NCI-H1436 (cell line): ENCODE measurements around the gene RPL36.
"Not testable (repeated sequence)": the region's sequence is repeated elsewhere in the genome, so short reads cannot be mapped to it uniquely, and the experiment has no call there.

ENCODE experiments used
- DNase-seq: peaks from one replicate; lab custom pipeline; 2025; lab: John Stamatoyannopoulos, UW

RPL36 gene

DNA sequence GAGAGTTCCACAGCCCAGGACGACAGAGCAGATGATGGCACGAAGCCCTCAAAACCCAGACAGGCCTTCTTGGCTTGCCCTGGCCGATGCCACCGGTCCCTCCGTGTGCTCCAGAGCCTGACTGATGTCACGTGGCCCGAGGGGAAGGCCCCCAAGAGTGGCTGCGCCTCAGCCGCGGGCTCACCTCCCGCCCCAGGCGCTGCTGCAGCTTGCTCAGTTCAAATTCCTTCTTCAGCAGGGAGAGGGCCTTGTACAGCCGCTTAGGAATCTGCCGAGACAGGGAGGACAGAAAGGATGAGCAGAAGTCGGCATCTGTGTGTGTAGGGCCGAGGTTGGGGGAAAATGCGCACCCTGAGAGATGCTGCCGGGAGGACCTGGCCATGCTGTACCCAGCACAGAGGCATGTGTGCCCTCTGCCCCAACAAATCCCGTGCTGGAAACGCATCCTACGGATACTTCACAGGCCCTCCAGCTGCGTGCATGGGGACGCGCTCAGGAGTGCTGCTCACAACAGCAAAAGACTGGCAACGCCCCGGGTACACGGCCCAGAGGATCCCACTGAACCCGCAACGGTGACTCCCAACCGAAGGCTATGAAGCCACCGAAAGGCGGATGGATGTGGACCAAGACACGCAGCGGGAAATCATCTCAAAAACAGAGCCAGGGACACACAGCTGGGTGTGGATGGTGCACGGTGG lies 16.9 kb downstream of the RPL36 start:
- DNase-seq, result no peak

DNA sequence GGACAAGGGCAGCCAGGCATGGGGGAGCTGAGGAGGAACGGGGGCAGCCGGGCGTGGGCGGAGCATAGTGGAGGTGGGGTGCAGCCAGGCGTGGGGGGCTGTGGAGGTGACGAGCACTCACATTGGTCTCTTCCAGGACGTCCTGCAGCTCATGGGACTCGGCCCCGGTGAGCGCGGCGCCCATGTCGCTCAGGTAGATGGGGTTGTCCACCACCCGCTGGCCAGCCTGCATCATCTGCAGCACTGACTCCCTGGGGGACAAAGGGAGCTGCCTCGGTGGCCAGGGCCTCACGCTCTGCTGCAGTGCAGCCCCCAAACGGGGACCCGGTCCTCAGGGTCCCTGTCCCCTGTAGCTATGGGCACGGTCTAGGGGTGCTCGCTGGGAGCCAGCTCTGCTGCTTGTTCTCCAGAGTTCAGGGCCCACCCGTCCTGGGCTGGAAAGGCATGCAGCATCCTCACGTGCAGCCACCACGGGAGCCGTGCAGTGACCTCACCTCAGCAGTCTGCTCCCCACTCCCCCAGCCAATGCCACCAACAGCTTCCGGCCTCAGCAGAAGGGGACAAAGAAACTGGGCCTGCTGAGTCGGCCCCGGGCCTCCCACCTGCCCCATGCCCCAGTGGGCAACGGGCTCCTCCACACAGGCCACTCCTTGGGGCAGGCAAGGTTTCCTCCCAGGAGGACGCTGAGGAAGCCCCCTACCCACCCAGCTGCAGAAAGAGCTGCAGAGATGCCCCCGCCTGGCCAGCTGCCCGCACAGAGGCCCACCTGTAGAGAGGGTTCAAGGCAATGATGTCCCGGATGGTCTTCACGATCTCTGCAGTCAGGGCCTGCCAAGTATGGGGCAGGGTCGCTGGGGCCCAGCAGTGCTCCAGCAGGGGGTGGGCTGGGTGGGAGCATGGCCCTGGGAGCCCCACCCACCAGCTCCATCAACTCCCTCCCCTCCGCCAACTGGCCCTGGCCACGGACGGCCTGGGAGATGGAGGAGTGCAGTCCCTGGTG lies 17.8 kb downstream of the RPL36 start:
- DNase-seq, result no peak

DNA sequence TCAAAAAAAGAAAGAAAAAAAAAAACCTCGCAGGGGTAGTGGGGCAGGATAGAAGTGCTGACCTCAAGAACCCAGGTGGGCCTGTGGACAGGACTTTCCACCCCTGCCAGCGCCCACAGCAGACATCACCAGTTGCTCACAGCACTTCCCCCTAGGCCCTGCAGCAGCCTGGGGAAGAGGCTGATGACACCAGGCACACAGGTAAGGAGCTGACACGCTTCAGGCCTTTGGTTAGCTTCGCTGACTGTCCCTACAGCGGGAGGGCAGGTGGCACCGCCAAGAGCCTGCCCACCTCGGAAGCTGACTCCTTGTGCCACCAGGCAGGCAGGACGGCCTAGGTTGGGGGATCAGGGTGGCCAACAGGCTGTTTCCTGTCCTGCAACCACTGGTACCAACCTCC lies 20.9 kb downstream of the RPL36 start:
- DNase-seq, result no peak

DNA sequence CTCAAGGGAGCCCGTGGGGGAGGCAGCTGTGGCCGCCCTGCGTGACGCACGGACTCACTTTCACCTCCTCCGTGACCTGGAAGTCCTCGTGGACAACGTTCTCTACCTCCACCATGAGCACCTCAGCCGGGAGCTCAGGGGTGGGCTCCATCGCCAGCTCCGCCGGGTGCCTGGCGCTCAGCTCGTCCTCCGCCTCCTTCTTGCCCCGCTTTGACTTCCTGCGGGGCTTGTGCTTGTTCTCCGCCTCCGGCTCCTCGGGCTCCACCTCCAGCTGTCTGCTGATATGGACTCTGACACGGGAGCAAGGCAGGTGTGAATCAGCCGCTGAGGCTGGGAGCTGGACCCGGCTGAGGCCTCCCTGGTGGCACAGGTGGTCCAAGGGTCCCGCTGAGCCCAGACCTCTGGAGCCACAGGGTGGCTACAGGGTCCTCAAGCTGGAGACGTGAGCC lies 21.6 kb downstream of the RPL36 start:
- no peak for DNase-seq

DNA sequence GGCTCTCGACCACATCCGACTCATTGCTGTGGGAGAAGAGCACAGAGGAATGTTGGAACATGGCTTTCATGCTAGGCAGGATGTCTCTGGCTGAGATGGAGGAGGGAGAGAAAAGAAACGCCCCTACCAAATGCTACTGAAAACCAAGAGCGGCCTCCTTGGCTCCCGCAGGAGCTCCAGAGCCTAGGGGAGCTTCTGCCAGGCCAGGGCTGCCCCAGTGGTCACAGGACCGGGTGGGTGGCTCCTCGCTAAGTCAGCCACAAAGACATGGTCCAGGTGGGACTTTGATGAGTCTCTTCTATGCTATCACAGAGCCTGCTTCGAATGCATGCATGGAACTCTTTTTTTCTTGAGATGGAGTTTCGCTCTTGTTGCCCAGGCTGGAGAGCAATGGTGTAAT lies 23.1 kb downstream of the RPL36 start:
- DNase-seq, result no peak

DNA sequence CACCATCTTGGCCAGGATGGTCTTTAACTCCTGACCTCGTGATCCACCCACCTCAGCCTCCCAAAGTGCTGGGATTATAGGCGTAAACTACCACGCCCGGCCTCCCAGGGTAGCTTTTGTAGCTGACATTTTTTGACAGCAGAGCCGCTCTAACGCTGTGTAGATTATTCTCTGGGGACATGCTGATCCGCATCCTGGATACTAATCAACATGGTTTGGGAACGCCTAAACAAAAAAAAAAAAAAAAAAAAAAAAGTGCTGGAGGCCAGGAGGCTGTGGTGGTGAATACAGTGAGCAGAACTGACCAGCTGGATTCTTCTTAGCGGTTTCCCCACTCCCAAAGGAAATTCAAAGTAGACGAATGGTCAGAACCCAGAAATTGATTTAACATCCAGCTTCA lies 24.7 kb downstream of the RPL36 start:
- no peak for DNase-seq

DNA sequence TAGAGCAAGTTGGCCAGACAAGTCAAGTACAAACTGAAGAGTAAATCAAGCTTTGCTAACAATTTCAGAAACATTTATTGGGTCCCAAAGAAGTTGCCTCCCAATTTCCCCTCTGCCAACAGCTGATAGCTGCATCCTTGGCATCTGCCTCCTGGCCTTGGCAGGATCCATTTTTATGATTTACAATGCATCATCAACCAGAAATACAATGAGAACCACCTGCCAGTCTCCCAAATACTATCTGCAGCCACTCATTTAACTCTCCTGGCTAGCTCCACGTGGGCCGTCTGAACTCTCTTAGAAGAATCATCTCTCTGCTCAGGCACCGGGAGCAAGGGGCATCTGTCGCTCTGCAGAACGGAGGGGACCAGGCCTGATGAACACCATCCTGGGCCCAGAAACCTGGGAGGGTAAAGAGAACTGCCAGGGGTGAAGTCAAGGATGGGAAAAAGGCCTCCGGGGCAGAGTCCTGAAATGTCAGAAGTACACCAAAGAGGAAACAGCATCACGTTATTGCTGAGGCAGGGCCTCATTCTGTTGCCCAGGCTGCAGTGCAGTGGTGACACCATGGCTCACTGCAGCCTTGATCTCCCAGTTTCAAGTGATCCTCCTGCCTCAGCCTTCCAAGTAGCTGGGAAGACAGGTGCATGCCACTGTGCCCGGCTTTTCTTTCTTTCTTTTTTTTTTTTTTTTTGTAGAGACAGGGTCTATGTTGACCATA lies 27.3 kb downstream of the RPL36 start:
- no peak for DNase-seq

DNA sequence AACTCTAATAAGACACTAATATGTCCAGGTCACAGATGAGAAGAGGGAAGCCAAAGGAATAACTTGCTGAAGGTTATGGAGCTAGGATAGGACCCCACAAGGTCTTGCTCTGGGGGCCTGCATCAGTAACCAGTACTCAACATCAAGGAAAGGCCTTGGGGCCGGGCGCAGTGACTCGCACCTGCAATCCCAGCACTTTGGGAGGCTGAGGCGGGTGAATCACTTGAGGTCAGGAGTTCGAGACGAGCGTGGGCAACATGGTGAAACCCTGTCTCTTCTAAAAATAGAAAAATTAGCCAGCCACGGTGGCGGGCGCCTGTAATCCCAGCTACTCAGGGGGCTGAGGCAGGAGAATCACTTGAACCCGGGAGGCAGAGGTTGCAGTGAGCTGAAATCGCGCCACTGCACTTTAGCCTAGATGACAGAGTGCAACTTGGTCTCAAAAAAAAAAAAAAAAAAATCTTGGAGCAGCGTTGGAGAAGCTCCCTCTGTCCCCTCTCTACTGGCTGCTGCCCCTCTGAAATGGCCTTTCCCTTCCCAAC lies 28.0 kb downstream of the RPL36 start:
- DNase-seq, result no peak

DNA sequence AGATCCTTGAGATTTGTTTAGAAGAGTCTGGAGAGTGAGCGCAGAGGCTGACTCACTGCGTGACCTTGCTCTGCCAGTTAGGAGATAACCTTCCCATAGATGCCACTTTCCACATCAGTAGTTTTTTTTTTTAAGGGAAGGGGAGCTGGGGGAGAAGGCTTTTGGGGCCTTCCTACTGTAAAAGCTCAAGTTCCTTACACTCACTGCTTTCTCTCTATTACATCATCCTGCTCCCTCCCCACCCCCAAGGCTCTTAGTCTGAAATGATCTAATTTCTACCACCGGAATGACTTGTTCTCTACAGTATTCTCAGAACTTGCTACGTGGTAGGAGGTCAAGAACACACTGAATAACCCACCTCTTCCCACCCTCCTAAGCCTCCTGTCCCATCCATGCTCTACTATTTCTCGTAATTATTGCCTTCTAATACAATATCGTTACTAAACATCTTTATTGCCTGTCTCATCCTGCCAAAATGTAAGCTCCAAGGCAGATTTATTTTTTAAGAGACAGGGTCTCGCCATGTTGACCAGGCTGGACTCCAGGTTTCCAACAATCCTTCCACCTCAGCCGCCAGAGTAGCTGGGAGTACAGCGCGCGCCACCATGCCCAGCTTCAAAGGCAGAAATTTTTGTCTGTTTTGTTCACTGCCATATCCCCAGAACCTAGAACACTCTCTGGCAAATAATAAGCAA lies 28.6 kb downstream of the RPL36 start:
- peak; percentile 8 for DNase-seq

DNA sequence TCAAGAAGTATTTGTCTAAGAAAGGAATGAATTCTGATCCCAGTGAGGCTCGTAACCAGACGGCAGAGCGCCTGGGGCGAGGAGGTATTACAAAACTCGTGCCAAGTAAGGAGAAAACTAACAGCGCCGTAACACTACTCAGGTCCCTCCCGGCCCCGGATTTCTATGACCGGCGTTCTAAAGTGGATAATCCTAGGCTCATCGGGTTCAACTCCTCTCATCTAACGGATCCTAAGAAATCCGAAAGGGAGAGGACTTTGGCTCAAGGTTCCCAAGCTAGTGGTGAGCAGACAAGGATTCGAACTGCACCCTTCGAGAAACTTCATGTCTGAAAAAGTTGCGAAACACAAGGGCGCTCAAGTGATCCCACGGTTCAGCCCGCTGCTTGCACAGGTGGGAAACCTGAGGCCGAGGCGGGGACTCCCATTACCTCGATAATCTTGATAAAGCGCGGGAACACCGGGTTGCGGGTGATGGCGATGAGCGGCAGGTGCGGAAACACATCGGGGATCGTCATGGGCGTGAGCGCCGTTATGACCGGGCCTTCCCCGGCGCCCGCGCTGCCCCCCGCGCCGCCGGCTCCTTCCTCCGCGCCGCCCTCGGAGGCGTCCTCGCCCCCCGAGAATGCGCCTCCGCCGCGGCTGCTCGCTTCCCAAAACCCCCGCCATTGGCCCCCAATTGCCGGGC lies 29.3 kb downstream of the RPL36 start:
- peak; percentile 7 for DNase-seq

DNA sequence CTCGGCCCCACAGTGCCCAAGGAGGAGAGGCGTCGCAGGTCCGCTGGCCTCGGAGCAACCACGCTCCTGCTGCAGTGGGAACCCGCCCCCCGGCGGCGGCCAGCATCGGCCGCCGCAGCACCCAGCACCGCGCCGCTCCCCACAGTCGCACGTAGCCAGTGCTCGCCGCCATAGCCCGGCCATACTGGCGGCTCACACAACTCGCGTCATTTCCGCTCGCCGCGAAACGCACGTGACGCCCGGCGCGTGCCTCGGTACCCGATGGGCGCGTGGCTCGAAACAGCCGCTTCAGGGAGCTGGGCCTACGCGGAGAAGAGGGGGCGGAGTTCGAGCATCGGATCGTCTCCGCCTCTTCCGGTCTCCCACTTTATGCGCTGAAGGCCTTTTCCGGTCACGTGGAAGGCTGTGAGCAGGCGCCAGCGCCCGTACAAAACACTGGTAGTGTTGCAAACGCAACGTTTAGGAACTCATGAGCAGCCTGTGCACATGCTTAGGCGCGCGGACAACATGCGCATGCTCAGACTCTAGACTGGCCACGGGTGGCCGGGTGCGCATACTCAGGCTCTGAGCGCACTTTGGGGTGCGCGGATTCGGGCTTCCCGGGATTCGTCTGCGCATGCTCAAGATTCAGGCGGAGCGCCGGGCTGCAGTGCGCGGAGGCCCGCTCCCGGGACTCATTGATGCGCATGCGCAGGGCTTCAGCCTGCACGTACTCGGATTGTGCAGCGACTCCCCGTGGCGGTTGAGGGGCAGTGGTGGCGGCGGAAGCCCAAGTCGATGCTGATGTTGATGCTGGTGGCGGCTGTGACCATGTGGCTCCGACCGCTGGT lies 30.1 kb downstream of the RPL36 start, which contains the start of the genes CATSPERD and LONP1:
Gene CATSPERD, plus strand, starts transcription at position 677 of the 830 bp plus-strand sequence. Its CDS starts 101 bp downstream, at position 778.
Gene LONP1, minus strand, starts transcription at position 186 of the 830 bp plus-strand sequence. Its CDS starts 14 bp downstream, at position 172.
- peak; percentile 98 for DNase-seq

DNA sequence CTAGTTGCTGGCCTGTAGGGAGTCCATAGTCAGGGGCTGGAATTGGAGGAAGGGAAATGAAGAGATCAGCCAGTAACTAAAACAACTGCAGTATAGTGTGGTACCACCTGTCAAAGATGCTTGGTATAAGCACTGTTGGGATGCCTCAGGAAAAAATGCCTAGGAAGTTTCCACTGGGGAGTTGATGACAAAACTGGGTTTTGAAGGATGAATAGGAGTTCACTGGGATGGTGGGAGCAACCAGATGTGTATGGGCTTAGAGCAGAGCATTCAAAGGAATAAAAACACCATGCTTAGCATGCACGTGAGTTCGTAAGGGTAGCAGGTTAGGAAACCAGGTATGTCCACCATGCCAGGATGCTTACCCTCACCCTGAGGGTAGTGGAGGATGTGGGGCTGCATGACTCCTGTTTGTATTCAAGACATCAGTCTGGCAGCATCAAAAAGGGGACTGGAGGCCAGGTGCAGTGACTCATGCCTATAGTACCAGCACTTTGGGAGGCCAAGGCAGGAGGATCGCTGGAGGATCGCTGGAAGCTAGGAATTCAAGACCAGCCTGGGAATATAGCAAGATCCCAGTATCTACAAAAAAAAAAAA lies 37.5 kb downstream of the RPL36 start:
- no peak for DNase-seq

DNA sequence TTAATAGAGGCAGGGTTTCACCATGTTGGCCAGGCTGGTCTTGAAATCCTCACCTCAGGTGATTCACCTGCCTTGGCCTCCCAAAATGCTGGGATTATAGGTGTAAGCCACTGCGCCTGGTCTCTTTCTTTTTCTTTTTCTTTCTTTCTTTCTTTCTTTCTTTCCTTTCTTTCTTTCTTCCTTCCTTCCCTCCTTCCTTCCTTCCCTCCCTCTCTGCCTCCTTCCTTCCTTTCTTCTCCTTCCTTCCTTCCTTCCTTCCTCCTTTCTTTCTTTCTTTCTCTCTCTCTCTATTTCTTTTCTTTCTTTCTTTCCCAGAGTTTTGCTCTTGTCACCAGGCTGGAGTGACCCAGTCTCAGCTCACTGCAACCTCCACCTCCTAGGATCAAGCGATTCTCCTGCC lies 43.1 kb downstream of the RPL36 start:
- not testable (repeated sequence) for DNase-seq

DNA sequence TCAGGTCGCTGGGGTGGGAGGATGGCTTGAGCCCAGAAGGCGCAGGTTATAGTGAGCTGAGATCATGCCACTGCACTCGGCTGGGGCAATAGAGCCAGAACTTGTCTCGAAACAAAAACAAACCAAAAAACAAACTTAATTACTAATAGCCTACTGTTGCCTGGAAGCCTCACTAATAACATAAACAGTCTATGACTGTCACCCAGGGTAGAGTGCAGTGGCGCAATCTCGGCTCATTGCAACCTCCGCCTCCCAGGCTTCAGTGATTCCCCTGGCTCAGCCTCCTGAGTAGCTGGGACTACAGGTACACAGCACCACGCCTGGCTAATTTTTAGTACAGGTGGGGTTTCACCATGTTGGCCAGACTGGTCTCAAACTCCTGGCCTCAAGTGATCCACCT lies 48.3 kb downstream of the RPL36 start:
- no peak for DNase-seq
